HT-29 (cell line): ENCODE measurements around the gene ABI3. TPM values are rescaled to one million over a fixed set of nuclear protein-coding genes. Genes with fewer than 3 reads are reported as not detected.

Experiments used
- DNase-seq: peaks from one replicate; pipeline ENCODE4 v3.0.0-alpha.2; 2015; ENCODE audit warnings: low spot score
- total RNA-seq: library from RNA; depleted of rRNA; stranded (reverse); fragments of >200 nt; shearing (Covaris generic); gene quantifications from 2 replicates; pipeline ENCODE4 v1.2.3, GENCODE V29; 2014

The ABI3 gene
- total RNA-seq, 1 experiment from 2014 or later: not detected

GRCh38 chr17:49197346-49197998 is 13.0 kb upstream of the ABI3 start:
- no peak for DNase-seq

GRCh38 chr17:49198211-49198610 is 12.3 kb upstream of the ABI3 start:
- no peak for DNase-seq

- no peak for DNase-seq
Measured at GRCh38 chr17:49200423-49201083, 10.0 kb upstream of the ABI3 start.

- no peak for DNase-seq
Measured at GRCh38 chr17:49201481-49201927, 9.0 kb upstream of the ABI3 start.

GRCh38 chr17:49203796-49204195 is 6.7 kb upstream of the ABI3 start:
- no peak for DNase-seq

GRCh38 chr17:49204516-49204915 is 6.0 kb upstream of the ABI3 start:
- DNase-seq: no peak

GRCh38 chr17:49209061-49209571 is 1.4 kb upstream of the ABI3 start:
- DNase-seq: no peak

GRCh38 chr17:49213399-49213798 is 2.9 kb downstream of the ABI3 start:
- DNase-seq: no peak

GRCh38 chr17:49213847-49214246 is 3.3 kb downstream of the ABI3 start:
- no peak for DNase-seq

- DNase-seq: no peak
Measured at GRCh38 chr17:49214676-49215360, 4.3 kb downstream of the ABI3 start.

GRCh38 chr17:49216482-49216881 is 6.0 kb downstream of the ABI3 start:
- DNase-seq: no peak

GRCh38 chr17:49216953-49217650 is 6.6 kb downstream of the ABI3 start:
- DNase-seq: no peak

GRCh38 chr17:49217651-49218413 is 7.3 kb downstream of the ABI3 start:
- DNase-seq: no peak

GRCh38 chr17:49218941-49219913 is 8.7 kb downstream of the ABI3 start:
- no peak for DNase-seq

- no peak for DNase-seq
Measured at GRCh38 chr17:49219987-49220386, 9.5 kb downstream of the ABI3 start.

GRCh38 chr17:49223168-49223516 is 12.6 kb downstream of the ABI3 start:
- no peak for DNase-seq

GRCh38 chr17:49223517-49224197 is 13.2 kb downstream of the ABI3 start:
- peak; percentile 43 for DNase-seq

- DNase-seq: no peak
Measured at GRCh38 chr17:49224198-49224996, 13.9 kb downstream of the ABI3 start.

GRCh38 chr17:49224997-49225337 is 14.5 kb downstream of the ABI3 start:
- no peak for DNase-seq
